GM18502 (cell line): ENCODE data around the gene LLGL1.
A peak's percentile ranks its signal among the peaks of the same experiment; 100 is the strongest.

ENCODE experiments used
- ATAC-seq: cut with Tn5 transposase; IDR thresholded peaks from one replicate; pipeline ENCODE4 v1.9.1; 2021; ENCODE audit warnings: mild to moderate bottlenecking; ENCODE audit not compliant: unreplicated experiment, poor library complexity

Gene LLGL1

DNA sequence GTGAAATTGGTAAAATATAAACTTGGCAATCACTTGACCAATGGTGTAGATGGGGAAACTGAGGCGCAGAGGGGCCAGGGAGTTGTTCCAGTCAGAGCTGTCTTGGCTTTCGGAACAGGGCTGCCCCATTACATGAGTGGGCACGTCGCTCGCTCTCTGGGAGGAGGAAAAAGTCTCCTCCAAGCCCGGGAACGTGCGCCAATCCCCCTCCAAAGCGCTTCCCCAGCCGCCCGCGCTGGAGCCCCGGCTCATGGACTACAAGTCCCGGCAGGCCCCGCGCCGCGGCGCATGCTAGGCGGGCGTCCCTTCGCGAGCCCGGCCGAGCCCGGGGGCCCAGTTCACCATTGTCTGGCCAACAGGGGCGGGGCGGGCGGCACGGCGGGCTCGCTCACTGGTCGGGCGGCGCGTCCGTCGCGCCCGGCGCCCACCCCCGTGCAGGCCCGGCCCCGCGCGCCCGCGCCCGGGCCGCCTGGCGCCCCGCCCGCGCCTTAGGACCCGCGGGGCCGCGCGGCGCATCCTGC, at the start of gene LLGL1:
Gene LLGL1 (plus strand): TSS at position 515 of the 521 bp plus-strand sequence. CDS start 48 bp downstream, outside the sequence.
- ATAC-seq, result peak; percentile 92

DNA sequence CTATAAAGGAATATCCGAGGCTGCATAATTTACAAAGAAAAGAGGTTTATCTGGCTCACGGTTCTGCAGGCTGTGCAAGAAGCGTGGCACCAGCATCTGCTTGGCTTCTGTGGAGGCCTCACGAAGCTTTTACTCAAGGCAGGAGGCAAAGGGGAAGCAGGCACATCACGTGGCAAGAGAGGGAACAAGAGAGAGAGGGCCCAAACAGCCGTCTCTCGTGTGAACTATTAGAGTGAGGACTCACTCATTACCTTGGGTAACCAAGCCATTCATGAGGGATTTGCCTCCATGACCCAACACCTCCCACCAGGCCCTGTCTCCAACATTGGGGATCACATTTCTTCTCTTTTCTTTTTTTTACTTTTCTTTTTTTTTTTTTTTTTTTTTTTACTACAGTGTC, 49.3 kb upstream of the LLGL1 start:
- ATAC-seq, result no peak

DNA sequence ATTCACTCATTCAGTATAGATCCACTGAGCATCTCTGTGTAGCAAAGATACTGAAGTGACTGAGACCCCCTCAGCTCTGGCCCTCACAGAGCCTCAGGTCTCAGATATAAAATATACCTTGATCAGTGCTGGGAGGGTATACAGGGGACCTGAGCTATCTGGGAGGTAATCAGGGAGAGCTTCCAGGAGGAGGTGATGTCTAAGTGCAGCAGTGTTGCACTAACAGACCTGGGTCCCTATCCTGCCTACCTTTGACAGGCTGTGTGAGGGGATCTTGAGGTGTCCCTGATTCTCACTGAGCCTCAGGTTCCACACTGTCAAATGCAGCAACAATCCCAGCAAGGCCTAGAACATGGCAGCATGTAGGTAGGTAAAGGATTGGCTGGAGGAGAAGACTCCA, 48.3 kb upstream of the LLGL1 start:
- no peak for ATAC-seq

DNA sequence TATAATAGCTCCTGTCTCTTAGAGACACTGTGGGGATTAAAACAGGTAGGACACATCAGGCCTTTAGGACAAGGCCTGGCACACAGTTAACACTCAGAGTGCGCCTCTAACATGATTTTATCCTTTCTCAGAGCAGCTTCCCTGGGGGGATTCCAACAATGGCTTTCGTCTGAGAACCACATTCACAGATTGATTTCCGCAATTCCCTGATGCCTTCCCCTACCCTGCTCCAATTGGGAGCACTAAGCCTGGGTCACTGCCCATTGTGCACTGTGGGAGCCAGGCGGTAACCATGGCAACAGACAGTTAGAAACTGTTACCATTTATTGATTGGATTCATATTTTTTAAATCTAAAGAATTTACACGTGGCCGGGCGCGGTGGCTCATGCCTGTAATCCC, 47.7 kb upstream of the LLGL1 start:
- no peak for ATAC-seq

DNA sequence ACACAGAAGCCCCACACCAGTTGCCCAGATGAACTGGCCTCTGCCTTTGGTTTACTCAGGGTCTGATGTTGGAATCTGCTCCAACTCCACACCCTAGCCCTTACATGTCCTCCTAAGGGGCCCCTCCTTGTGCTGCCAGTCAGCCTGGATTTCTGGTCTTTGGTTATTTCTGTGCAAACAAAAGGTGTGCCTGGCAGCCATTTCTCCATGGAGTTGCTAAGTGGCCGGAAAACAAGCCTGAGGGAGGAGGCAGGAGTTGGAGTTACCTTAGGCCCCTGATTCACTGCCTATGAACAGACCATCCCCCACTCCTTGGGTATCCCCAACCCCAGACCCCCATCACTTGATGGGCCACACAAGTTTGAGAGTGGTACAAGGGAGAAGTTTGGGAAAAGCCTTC, 46.2 kb upstream of the LLGL1 start:
- ATAC-seq, result no peak

DNA sequence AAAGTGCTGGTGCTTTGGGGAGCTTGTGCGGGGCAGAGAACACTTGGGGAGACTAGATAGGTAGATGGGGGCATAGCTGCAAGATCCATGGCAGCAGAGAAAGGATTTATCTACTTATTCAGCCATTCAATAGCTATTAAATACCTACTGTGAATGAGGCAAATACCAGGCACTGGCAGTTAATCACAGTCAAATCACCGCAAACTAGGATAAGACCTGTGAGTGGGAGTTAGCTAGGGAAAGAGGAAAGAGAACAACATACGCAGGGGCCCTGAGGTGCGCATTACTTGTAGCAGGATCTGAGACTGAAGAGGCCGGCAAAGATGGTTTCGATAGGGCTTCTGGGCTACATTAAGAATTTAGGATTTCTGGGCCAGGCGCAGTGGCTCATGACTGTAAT, 45.6 kb upstream of the LLGL1 start:
- no peak for ATAC-seq

DNA sequence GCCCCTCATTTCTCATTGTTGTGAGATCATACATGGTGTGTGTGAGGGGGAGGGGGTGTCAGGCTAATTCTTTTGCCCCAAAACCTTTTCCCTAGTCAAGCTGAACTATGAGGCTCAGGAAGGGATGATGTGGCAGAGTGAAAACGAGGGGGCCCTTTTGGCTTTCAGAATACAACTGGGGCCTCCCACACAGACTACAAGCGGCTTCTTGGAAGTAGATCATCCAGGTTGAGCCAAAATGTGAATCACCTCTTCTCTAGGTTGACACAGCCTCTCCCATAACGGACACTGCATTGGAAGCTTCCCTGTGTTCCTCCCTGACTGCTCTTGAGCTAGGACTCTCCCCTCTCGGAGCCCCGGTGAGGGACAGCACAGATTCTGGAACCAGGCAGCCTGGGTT, 44.1 kb upstream of the LLGL1 start:
- ATAC-seq, result no peak

DNA sequence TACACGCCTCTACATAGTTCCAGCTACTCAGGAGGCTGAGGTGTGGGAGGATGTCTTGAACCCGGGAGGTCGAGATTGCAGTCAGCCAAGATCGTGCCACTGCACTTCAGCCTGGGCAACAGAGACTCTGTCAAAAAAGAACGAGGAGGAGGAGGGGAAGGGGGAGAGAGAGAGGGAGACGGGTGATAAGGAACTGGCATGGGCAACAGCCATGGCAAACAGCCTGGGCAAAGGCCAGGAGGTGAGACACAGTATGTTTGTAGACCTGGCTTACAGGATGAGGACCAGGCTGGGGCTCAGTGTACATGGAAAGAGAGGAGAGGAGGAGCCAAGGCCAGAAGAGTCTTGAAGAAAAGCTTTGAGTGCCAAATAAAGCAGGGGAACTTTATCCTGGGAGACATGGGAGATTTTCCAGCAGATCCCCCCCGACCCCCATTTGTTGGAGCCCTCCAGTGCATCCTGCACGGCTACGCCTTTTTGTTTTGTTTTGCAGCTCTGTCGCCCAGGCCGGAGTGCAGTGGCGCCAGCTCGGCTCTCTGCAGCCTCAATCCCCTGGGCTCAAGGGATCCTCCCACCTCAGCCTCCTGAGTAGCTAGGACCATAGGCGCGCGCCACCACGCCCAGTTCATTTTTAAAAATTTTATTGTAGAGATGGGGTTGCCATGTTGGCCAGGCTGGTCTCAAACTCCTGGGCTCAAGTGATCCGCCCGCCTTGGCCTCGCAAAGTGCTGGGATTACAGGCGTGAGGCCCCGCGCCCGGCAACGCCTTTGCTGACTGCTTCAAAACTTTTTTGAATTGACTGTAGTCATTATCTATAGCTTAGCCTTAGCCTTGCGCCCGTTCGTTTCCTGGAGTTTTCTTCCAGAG, 43.1 kb upstream of the LLGL1 start:
- ATAC-seq, result no peak

DNA sequence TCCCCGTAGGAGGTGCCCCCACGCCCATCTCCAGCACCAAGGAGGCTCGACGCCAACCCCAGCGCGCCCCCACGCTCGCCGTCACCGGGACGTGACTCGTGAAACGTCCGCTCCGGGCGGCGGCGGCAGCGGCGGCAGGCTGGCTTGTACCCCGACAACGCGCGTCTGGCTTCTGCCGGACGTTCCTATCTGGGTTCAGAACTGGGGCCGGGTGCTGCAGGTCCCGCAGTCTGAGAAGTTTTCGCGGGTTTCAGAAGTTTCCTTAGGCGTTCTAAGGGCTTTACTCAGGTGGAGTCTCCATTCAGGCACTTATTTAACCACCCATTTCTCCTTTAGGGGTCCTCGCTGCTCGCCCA, 42.5 kb upstream of the LLGL1 start:
- ATAC-seq, result peak; percentile 41

DNA sequence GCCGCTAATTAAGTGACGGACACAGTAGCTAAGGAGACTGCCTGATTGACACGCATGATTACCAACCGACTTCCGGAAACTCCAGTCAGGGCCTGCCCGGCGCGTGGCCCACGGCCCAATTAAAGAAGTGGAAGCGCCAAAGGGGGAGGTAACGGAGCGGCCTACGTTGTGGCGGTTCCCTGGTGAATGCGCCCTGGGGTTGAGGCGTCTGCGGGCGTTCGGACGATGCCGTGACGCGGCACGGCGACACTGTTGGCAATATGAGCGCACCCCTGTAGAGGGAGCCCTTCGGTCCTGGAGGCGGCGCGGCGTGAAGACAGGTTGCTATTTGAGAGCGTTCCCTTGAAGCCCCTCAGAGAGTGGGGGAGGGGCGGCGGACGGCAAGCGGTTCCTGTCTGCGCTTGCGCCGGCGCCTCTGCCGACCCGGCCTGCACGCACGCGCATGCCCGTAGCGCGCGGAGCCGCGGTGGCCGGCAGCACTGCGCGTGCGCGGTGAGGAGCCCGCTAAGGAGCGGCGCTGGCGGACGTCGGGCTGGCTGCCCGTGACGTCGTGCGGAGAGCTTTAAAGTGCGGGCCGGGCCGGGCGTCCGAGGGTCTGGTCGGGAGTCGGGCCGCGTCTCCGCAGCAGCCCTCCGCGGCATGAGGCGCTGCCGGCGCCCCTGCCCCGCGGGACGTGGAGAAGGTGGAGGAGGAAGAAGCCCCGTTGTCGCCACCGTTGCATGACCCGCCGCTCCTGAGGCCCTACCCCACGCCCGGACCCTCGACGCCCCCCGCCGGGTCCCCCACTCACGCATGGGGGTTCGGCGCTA, 41.9 kb upstream of the LLGL1 start, which contains the start of gene ALKBH5:
Gene ALKBH5 (plus strand): TSS at position 495 of the 809 bp plus-strand sequence. CDS start 416 bp downstream, outside the sequence.
- ATAC-seq, result peak; percentile 78

DNA sequence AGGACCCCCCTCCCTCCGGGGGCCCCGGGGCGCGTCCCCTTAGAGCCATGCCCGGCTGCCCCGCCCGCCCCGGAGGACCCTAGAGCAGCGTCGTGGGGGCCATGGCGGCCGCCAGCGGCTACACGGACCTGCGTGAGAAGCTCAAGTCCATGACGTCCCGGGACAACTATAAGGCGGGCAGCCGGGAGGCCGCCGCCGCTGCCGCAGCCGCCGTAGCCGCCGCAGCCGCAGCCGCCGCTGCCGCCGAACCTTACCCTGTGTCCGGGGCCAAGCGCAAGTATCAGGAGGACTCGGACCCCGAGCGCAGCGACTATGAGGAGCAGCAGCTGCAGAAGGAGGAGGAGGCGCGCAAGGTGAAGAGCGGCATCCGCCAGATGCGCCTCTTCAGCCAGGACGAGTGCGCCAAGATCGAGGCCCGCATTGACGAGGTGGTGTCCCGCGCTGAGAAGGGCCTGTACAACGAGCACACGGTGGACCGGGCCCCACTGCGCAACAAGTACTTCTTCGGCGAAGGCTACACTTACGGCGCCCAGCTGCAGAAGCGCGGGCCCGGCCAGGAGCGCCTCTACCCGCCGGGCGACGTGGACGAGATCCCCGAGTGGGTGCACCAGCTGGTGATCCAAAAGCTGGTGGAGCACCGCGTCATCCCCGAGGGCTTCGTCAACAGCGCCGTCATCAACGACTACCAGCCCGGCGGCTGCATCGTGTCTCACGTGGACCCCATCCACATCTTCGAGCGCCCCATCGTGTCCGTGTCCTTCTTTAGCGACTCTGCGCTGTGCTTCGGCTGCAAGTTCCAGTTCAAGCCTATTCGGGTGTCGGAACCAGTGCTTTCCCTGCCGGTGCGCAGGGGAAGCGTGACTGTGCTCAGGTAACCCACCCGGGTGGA, 41.0 kb upstream of the LLGL1 start:
- peak; percentile 11 for ATAC-seq

DNA sequence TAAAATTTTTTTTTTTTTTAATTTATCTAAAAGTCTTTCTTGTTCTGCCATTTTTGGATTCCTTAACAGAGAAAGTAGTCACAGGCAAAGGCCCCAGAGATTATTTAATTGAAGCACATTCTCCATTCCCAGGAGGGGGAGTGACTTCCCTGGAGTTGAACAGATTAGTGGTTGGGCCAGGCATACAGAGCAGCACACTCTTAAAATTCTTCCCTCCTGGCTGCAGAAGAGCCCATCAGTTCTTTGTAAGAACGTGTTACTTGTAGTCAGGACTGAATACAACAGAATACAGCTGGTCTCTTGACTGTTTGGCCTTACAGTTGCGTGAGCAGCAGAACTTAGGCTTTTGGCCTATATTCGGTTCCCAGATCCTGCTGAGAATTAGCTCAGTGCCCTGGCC, 40.0 kb upstream of the LLGL1 start:
- no peak for ATAC-seq

DNA sequence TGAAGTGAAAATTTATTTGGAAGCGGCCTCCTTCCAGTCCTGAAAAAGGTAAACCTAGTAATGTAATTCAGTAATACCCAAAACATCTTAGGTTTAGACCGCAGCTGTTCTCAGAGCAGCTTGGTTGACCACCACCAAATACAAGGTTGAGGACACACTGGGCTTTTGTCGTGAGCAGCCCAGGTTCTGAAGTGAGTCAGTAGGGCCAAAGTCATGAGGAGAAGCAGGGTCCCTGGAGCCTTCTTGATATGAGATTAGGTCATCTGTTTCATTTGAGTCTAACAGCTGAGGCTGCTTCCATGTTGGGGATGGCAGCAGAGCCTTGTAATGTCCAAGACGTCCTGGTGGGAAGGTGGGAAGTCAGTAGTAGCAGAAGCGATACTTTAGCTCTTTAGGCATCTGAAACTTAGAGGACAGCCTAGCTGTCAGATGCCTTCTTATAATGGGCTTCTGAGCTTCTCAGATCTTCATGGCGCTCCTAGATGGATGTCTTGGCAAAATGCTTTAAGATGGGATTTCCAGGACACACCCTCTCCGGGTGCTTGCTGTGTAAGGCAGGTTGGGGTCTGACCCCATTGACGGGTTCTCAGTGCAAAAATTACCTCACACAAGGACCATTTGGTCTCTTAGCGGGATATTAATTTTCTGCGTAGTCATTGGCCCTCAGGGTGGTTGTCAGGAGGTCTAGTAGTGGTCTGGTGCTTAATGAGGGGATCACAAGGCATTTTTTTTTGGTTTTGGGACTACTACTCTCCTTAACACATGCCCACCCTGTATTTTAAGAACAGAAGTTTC, 39.4 kb upstream of the LLGL1 start:
- no peak for ATAC-seq

DNA sequence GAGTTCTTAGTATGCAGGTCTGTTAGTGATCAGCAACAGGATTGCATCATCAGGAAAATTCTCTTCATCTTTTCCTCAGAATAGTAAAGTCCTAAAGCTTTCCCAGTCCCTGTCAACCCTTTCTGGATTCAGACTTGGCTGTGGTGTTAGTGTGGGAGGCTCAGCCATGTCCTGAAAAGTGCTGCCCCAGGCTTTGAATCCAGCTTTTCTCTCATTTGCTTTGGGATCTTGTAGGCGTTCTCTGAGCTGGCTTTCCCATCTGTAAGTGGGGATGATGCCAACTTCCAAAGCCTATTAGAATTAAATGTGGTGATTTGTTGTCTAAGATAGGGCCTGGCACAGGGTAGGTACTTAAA, 38.8 kb upstream of the LLGL1 start:
- no peak for ATAC-seq

DNA sequence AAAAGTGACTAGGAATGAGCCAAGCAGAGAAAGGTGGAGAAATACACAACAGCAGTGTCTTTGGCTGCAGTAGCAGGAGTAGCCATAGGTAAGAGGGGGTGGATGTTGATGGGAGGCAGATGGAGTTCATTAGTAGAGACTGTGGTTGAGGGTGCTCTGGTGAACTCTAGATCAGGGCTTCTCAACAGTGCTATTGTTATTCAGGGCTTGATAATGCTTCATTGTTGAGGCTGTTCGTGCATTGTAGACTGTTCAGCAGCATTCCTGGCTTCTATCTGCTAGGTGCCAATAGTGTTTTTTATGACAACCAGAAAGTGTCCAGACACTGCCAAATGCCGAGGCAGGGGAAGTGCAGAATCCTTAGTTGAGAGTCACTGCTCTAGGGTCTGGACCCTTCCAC, 38.2 kb upstream of the LLGL1 start:
- ATAC-seq, result no peak

DNA sequence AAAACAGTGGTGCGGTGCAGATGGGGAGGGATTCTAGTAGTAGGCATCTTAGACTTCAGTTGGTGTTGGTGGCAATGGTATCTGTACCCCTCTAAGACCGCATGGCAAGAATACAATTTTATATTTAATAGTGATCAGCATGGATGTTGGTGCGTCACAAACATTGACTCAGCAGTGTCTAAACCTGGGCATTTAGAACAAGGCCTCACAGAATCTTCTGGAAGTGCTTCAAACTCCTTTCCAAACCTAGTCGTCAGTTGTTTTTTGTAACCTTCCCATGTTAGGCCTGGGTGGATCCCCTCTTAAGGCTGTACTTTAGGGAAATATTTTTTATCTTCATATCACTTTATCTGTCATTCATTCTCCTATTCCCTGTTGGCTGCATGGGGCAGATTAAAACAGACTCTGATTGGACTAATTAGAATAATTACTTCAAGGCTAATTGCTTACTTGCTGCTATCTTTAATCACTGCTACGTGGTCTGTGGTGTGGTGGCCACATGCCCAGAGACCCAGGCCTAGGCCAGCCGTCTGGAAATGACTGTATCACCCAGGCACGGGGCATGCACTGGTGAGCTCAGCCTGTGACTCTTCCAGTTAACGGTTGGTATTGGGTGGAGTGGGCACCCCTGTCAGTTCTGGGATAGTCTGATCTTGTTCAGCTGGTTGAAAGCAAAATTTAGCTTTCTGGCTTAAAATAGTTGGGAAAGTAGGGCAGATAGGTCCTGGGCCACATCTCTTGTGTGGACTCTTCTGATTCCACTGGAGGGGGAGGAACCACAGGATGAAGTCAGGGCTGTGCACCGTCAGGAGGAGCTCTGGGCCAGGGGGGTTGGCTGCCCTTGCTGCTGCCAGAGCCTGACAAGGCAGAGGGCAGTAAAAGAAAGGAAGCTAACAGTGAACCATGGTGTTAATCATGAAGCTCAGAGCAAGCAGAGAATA, 37.3 kb upstream of the LLGL1 start:
- no peak for ATAC-seq

DNA sequence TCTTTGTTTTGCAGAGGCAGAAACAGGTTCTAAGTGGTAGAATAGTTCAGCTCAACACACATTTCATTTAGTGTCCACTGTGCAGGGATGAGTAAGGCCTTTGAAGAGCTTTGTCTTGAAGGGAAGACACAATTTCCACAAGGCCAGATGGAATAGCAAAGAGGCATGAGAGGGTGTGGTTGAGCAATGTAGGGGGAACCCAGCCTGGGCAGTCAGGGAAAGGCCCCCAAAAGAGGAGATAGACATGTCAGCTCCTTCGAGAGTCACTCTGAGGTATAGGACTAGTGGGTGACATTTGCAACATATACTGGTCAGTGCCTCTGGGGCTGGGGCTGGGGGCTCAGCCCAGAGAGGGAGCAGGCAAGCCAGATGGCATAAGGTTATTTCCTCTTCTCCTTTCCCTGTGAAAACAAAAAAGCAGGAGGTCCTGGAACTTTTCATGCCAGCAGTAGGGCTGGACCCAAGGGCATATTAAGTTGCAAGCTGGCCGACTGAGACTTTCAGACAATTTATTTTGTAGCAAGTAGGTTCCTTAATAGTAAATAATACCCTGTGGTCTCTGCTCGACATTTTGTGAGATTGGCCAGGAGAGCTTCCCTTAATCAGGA, 34.7 kb upstream of the LLGL1 start:
- no peak for ATAC-seq

DNA sequence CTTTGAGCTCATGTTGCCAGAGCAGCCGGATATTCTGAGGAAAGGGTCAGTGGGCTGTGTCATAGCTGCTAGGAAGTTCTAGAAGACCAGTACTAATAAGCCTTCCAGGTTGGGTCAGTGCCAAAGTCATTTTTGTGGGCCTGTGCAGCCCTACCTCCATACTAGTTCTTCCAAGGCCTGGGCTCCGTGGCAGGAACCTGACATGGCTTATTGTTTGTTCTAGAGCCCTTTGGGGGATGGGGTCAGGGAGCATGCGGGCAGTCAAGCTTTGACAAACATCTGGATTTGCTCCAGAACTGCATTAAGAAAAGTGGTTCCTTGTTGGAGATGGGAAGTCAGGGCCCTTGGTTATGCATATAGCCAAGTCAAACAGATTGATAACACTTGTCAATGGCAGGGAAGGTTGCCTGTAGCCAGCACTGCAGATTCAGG, 34.2 kb upstream of the LLGL1 start:
- ATAC-seq, result no peak
